Spleen (tissue), 11 donors: Measurements from ENCODE around the gene CSMD2. TPM values are rescaled to one million over a fixed set of nuclear protein-coding genes. Genes with fewer than 3 reads are reported as not detected.
"Not testable (repeated sequence)": the region's sequence is repeated elsewhere in the genome, so short reads cannot be mapped to it uniquely, and the experiment has no call there.

ENCODE experiments used
- DNase-seq: peaks from one replicate; pipeline ENCODE4 v3.0.0-alpha.2; 2020
- H3K27ac ChIP-seq, 8 donors: fragments of 200-600 bp; sonication (generic) in 7 of 8; 1 replicate in 4 of 8; 2 replicates in 4 of 8; pipeline versions ENCODE4 v1.5.0 to v1.8.0; 2016 to 2021; ENCODE audit warnings: inconsistent platforms in 4 of 8, mild to moderate bottlenecking in 4 of 8, moderate library complexity in 1 of 8
- H3K27me3 ChIP-seq, 7 donors: fragments of 200-600 bp; sonication (generic) in 6 of 7; replicated peaks in 1 of 7; 1 replicate in 4 of 7; 2 replicates in 3 of 7; pipeline versions ENCODE4 v1.5.0 to v1.8.0; 2016 to 2021; ENCODE audit warnings: inconsistent platforms in 3 of 7, mild to moderate bottlenecking in 1 of 7
- H3K36me3 ChIP-seq, 6 donors: fragments of 200-600 bp; sonication (generic) in 5 of 6; 1 replicate in 4 of 6; 2 replicates in 2 of 6; pipeline versions ENCODE4 v1.5.0 to v1.8.0; 2016 to 2021; ENCODE audit warnings: inconsistent platforms in 2 of 6
- H3K4me1 ChIP-seq, 6 donors: fragments of 200-600 bp; sonication (generic) in 5 of 6; 1 replicate in 3 of 6; 2 replicates in 3 of 6; pipeline versions ENCODE4 v1.5.0 to v1.8.0; 2016 to 2021; ENCODE audit warnings: inconsistent platforms in 3 of 6
- H3K4me3 ChIP-seq, 8 donors: fragments of 200-600 bp; sonication (generic) in 7 of 8; 1 replicate in 4 of 8; 2 replicates in 4 of 8; pipeline versions ENCODE4 v1.5.0 to v1.8.0; 2016 to 2021; ENCODE audit warnings: inconsistent platforms in 4 of 8, mild to moderate bottlenecking in 4 of 8, moderate library complexity in 2 of 8
- H3K9me3 ChIP-seq, 8 donors: fragments of 200-600 bp; sonication (generic) in 7 of 8; 1 replicate in 4 of 8; 2 replicates in 4 of 8; pipeline versions ENCODE4 v1.5.0 to v1.8.0; 2016 to 2021; ENCODE audit warnings: inconsistent platforms in 4 of 8
- POLR2A ChIP-seq, 3 donors: fragments of 450-650 bp; IDR thresholded peaks; one replicate each; pipeline ENCODE4 v1.5.1; 2017; ENCODE audit warnings: antibody characterized with exemption in 3 of 3, mild to moderate bottlenecking in 1 of 3
- POLR2AphosphoS5 ChIP-seq, 3 donors: sonication (generic); formaldehyde crosslinking; IDR thresholded peaks; one replicate each; pipeline ENCODE4 v1.5.1; 2017; ENCODE audit warnings: antibody characterized with exemption in 3 of 3
- WGBS, 5 donors: extraction: QIAGEN DNeasy Blood & Tissue Kit in 3 of 5; methylation state at CpG; one replicate each; pipeline versions ENCODE4 v1.1.5 to v1.1.7; 2013 to 2018; 5-methylcytosine and 5-hydroxymethylcytosine counted together
- intact Hi-C: fragments of 100-400 bp; cut with DNase I; formaldehyde crosslinking; loops from one replicate; pipeline ENCODE4 v1.15.0; 2023; ENCODE audit warnings: low total_unique reads
- polyA plus RNA-seq, 3 donors: library from polyadenylated mRNA; stranded (reverse); fragments of 200-250 nt; gene quantifications; one replicate each; pipeline ENCODE4 v1.2.1, GENCODE V29; 2013
- total RNA-seq, 7 donors: library from RNA; depleted of rRNA in 3 of 7; stranded (reverse); fragments of >200 nt in 3 of 7; fragmentation: NEBNext Ultra II Directional in 4 of 7; extraction: Animal tissue kit (Norgen Biotek cat#: 25700) in 4 of 7; gene quantifications; one replicate each; pipeline versions ENCODE4 v1.1.0 to v1.2.1, GENCODE V29; 2016 to 2021
- TF ChIP-seq, protein P1 (sequence below), 11 experiments: fragments of 200-600 bp in 7 of 11; fragments of 450-650 bp in 4 of 11; sonication (generic) in 4 of 11; IDR thresholded peaks in 8 of 11; conservative IDR thresholded peaks in 3 of 11; 1 replicate in 7 of 11; 2 replicates in 4 of 11; pipeline versions ENCODE4 v1.4.0 to v1.8.0; 2016 to 2021; ENCODE audit warnings: antibody characterized with exemption in 11 of 11, inconsistent platforms in 4 of 11, mild to moderate bottlenecking in 1 of 11
- donor health status: healthy with polysubstance abuse.
- donor health status: DM: no; HTN: no; CAD: no; lungs with moderate emphysema.
- donor health status: DM: no; HTN: no; CAD: no.
- donor health status: Bipolar disorder and iron deficiency.
- donor health status: healthy.
- donor health status: DM: no; HTN: no; CAD: no.
- donor health status: DM: yes; HTN: yes; CAD: no.

Gene CSMD2
- total and polyA plus RNA-seq, 10 donors = 0.12 to 2.7 (median 0.96) TPM

DNA sequence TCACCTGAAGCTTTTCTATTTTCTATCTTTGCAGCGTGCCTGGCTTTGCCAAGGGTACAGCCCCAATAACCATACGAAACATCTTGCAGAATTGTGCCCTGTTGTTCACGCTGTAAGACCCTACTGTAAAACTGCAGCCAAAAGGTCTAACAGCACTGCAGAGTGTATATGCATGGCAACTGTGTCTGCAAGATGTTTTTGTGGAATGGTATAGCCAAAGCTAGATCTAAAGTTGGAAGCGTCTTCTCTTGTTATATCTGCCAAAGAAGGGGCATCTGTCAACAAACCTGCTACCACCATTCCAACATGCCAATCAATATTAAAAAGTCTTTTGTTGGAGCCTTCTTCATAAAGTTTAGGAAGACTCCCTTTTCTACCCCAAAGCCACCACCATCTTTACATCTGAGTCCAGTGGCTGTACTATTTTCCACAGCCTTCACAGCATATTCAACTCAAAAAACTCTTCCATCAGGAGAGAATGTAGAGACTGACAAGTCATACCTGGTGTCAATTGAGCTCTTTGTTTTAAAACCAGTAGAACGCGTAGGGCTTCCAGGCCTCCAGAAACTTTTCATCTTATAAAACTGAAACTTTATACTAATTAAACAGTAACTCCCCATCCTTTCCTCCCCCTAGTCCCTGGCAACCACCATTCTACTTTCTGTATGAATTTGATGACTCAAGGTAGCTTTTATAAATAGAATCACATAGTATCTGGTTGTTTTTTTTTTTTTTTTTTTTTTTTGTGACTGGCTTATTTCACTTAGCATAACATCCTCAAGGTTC, 652.6 kb downstream of the CSMD2 start:
- 87 to 94% (median 89%) methylated on average over 6 of the region's 6 CpGs for WGBS, 5 donors
- Histone ChIP-seq H3K27ac (no peak overlapping the region), H3K27me3 (no peaks in the 10 kb centered on the region), H3K36me3 (no peaks in the 10 kb centered on the region), H3K4me3 (no peak overlapping the region), H3K4me1 (no peaks in the 10 kb centered on the region), H3K9me3 (no peaks in the 10 kb centered on the region)
- TF ChIP-seq POLR2A (IDR thresholded peaks at IDR 0.05) = no peak
- TF ChIP-seq POLR2AphosphoS5 (IDR thresholded peaks at IDR 0.05) = no peak
- TF ChIP-seq, protein P1, sequence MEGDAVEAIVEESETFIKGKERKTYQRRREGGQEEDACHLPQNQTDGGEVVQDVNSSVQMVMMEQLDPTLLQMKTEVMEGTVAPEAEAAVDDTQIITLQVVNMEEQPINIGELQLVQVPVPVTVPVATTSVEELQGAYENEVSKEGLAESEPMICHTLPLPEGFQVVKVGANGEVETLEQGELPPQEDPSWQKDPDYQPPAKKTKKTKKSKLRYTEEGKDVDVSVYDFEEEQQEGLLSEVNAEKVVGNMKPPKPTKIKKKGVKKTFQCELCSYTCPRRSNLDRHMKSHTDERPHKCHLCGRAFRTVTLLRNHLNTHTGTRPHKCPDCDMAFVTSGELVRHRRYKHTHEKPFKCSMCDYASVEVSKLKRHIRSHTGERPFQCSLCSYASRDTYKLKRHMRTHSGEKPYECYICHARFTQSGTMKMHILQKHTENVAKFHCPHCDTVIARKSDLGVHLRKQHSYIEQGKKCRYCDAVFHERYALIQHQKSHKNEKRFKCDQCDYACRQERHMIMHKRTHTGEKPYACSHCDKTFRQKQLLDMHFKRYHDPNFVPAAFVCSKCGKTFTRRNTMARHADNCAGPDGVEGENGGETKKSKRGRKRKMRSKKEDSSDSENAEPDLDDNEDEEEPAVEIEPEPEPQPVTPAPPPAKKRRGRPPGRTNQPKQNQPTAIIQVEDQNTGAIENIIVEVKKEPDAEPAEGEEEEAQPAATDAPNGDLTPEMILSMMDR (IDR thresholded peaks at IDR 0.05 in 8 of 11, conservative IDR thresholded peaks at IDR 0.05 in 3 of 11) = no peak
- no peak for DNase-seq
- intact Hi-C loops = no loop called here

DNA sequence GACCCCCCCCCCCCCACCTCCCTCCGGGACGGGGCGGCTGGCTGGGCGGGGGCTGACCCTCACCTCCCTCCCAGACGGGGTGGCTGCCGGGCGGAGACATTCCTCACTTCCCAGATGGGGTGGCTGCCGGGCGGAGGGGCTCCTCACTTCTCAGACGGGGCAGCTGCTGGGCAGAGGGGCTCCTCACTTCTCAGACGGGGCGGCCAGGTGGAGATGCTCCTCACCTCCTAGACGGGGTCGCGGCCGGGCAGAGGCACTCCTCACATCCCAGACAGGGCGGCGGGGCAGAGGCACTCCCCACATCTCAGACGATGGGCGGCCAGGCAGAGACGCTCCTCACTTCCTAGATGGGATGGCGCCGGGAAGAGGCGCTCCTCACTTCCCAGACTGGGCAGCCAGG, 655.8 kb downstream of the CSMD2 start:
- H3K9me3 ChIP-seq, intact Hi-C loops, H3K27ac ChIP-seq, DNase-seq, H3K36me3 ChIP-seq, H3K27me3 ChIP-seq, H3K4me1 ChIP-seq, H3K4me3 ChIP-seq: not testable (repeated sequence)
- 90 to 94% (median 92%) methylated on average over 15 to 24 of the region's 24 CpGs for WGBS, 5 donors

DNA sequence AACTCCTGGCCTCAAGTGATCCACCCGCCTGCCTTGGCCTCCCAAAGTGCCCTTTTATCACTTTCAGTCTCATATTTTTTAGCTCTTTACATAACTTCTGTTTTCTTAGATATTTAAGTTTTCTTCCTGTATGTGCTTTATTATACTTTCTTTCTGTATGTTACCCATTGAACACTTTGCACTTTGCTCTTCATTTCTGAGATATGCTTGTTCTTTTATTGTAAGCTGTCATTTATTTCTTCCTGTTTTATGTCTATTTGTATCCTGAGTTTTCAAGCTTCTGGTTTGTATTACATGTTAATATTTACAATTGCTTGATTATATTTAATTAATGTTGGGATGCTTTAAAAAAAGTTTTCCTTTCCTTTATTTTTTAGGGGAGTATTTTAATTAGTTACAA, 656.9 kb downstream of the CSMD2 start:
- Histone ChIP-seq H3K4me3 (no peak overlapping the region), H3K4me1 (no peaks in the 10 kb centered on the region), H3K27ac (no peak overlapping the region), H3K9me3 (no peaks in the 10 kb centered on the region), H3K36me3 (no peaks in the 10 kb centered on the region), H3K27me3 (no peaks in the 10 kb centered on the region)
- 69 to 94% (median 86%) methylated on average over 1 of the region's 1 CpG for WGBS, 5 donors
- DNase-seq = no peak
- intact Hi-C loops = no loop called here
- TF ChIP-seq POLR2A (IDR thresholded peaks at IDR 0.05) (no peak), POLR2AphosphoS5 (IDR thresholded peaks at IDR 0.05) (no peak)
- TF ChIP-seq, protein P1 (IDR thresholded peaks at IDR 0.05 in 8 of 11, conservative IDR thresholded peaks at IDR 0.05 in 3 of 11) = no peak

DNA sequence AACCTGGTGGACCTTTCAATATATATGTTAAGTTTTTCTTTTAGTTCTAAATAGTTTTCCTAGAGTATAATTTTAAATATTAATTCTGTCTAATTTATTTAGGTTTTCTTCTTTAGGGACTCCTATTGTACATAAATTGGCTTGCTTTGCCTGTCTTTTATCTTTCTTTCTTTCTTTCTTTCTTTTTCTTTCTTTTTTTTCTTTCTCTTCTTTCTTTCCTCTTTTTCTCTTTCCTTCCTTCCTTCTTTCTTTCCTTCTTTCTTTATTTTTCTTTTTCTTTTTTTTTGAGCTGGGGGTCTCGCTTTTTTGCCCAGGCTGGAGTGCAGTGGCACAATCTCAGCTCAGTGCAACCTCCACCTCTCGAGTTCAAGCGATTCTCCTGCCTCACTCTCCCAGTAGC, 657.4 kb downstream of the CSMD2 start:
- intact Hi-C loops = no loop called here
- Histone ChIP-seq H3K4me3 (no peak overlapping the region), H3K27ac (no peak overlapping the region), H3K36me3 (no peaks in the 10 kb centered on the region), H3K4me1 (no peaks in the 10 kb centered on the region), H3K27me3 (no peaks in the 10 kb centered on the region), H3K9me3 (no peaks in the 10 kb centered on the region)
- TF ChIP-seq, protein P1 (IDR thresholded peaks at IDR 0.05 in 8 of 11, conservative IDR thresholded peaks at IDR 0.05 in 3 of 11) = no peak
- TF ChIP-seq POLR2AphosphoS5 (IDR thresholded peaks at IDR 0.05) (no peak), POLR2A (IDR thresholded peaks at IDR 0.05) (no peak)
- DNase-seq = no peak
- WGBS, 5 donors = 89 to 99% (median 96%) methylated on average over 3 of the region's 3 CpGs
